Measurements from ENCODE around the gene ABL1. TPM values are rescaled to one million over a fixed set of nuclear protein-coding genes. Genes with fewer than 3 reads are reported as not detected.

Gene ABL1
- total RNA-seq, 1 experiment from 2014 or later: 9.9 TPM

DNA sequence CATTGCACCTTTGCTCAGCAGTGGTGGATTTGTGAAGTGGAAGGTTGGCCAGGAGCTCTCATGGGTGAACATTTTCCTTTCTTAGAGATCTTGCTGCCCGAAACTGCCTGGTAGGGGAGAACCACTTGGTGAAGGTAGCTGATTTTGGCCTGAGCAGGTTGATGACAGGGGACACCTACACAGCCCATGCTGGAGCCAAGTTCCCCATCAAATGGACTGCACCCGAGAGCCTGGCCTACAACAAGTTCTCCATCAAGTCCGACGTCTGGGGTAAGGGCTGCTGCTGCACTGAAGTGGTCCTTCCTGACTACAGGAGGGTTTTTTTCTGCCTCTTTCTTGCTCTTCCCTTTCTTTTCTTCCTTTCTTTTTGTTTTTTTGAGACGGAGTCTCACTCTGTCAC is 39.7 kb downstream of the ABL1 start:
- H3K9ac ChIP-seq (ENCODE audit: low read length): no peak overlapping the region
- H4K20me1 ChIP-seq (ENCODE audit: insufficient read depth, low read depth, low read length): no peaks in the 10 kb centered on the region
- H3K4me3 ChIP-seq (ENCODE audit: low read length): no peak overlapping the region
- no peak for DNase-seq
- no peaks in the 10 kb centered on the region for H3K9me3 ChIP-seq (ENCODE audit: low read length)
- peaks cover 7% of the 10 kb centered on the region; the same call in 1 of the 2 replicates for H3K36me3 ChIP-seq (ENCODE audit: insufficient read depth, low read length)
- no peaks in the 10 kb centered on the region for H3K9me2 ChIP-seq (replicated peaks; ENCODE audit: insufficient read depth, low read length)
- no peak overlapping the region for H2AFZ ChIP-seq (ENCODE audit: low read length)
- H3K79me2 ChIP-seq (ENCODE audit: low read length): no peaks in the 10 kb centered on the region
- H3K27ac ChIP-seq (ENCODE audit: low read length): no peak overlapping the region
- H3K4me2 ChIP-seq (ENCODE audit: low read depth, low read length, poor library complexity, severe bottlenecking): no peak overlapping the region
- H3K27me3 ChIP-seq (ENCODE audit: low read length): no peaks in the 10 kb centered on the region
- H3K4me1 ChIP-seq (ENCODE audit: low read length): no peaks in the 10 kb centered on the region

DNA sequence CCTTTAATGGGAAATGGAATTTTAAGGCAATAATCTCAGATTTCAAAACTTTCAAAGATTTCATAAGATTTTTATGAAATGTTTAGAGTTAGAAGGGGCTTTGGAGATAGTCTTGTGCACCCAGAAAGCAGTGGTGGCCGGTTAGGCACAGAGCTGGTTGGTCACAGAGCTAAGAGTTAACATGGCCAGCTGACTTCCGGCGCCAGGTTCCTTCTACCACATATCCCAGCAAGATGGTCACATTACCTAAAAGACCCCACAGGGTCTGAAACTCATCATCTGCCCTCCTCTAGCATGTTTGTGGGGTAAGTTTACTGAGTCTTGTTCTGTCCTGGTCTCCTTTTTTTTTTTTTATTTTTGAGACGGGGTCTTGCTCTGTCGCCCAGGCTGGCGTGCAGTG is 42.2 kb downstream of the ABL1 start:
- Histone ChIP-seq H3K9me3 (ENCODE audit: low read length) (no peaks in the 10 kb centered on the region), H3K4me3 (ENCODE audit: low read length) (no peak overlapping the region), H4K20me1 (ENCODE audit: insufficient read depth, low read depth, low read length) (no peaks in the 10 kb centered on the region), H3K9ac (ENCODE audit: low read length) (no peak overlapping the region), H3K9me2 (replicated peaks; ENCODE audit: insufficient read depth, low read length) (no peaks in the 10 kb centered on the region), H2AFZ (ENCODE audit: low read length) (no peak overlapping the region), H3K4me2 (ENCODE audit: low read depth, low read length, poor library complexity, severe bottlenecking) (no peak overlapping the region), H3K79me2 (ENCODE audit: low read length) (no peaks in the 10 kb centered on the region), H3K27me3 (ENCODE audit: low read length) (no peaks in the 10 kb centered on the region), H3K4me1 (ENCODE audit: low read length) (no peaks in the 10 kb centered on the region), H3K36me3 (ENCODE audit: insufficient read depth, low read length) (peaks cover 6% of the 10 kb centered on the region; the same call in 1 of the 2 replicates), H3K27ac (ENCODE audit: low read length) (no peak overlapping the region)
- no peak for DNase-seq

DNA sequence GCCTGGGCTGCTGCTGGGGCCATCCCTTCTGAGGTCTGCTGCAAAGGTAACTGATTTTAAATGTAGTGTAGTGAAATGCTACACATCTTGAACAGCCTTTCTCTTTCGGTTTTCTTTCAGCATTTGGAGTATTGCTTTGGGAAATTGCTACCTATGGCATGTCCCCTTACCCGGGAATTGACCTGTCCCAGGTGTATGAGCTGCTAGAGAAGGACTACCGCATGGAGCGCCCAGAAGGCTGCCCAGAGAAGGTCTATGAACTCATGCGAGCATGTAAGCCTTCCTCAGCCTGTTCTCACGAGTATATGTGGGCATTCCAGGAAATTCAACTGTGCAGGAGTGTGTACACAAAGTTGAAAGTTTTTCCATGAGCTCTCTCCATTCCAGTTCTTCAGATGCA is 43.2 kb downstream of the ABL1 start:
- H3K27me3 ChIP-seq (ENCODE audit: low read length): no peaks in the 10 kb centered on the region
- H3K4me2 ChIP-seq (ENCODE audit: low read depth, low read length, poor library complexity, severe bottlenecking): no peak overlapping the region
- no peak overlapping the region for H3K4me3 ChIP-seq (ENCODE audit: low read length)
- H3K9me3 ChIP-seq (ENCODE audit: low read length): no peaks in the 10 kb centered on the region
- H3K9me2 ChIP-seq (replicated peaks; ENCODE audit: insufficient read depth, low read length): no peaks in the 10 kb centered on the region
- DNase-seq: no peak
- H3K36me3 ChIP-seq (ENCODE audit: insufficient read depth, low read length): peaks cover 4% of the 10 kb centered on the region; the same call in 1 of the 2 replicates
- no peak overlapping the region for H3K9ac ChIP-seq (ENCODE audit: low read length)
- H3K79me2 ChIP-seq (ENCODE audit: low read length): no peaks in the 10 kb centered on the region
- no peak overlapping the region for H2AFZ ChIP-seq (ENCODE audit: low read length)
- no peak overlapping the region for H3K27ac ChIP-seq (ENCODE audit: low read length)
- no peaks in the 10 kb centered on the region for H3K4me1 ChIP-seq (ENCODE audit: low read length)
- H4K20me1 ChIP-seq (ENCODE audit: insufficient read depth, low read depth, low read length): no peaks in the 10 kb centered on the region

DNA sequence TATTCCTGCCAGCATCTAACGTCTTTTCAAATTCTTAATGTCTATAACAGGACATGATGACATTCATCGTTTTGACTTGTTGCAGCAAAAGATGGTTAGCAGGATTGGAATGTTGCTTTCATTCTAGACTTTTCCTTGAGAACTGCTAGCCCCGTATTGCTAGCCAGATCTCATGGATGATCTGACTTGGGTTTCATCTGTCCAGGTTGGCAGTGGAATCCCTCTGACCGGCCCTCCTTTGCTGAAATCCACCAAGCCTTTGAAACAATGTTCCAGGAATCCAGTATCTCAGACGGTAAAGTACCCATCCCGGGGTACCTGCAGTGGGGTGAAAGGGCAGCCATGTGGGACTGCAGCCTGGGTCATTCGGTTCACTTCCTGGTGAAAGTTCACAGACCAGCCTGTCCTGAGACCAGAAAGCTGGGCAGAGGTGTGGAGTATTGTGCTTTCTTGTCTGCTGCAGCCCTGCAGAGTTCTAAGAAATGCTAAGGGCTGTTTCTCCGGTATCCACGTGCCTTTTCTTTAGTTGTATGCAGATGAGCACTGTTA is 44.9 kb downstream of the ABL1 start:
- H3K4me2 ChIP-seq (ENCODE audit: low read depth, low read length, poor library complexity, severe bottlenecking): no peak overlapping the region
- no peak overlapping the region for H3K4me3 ChIP-seq (ENCODE audit: low read length)
- DNase-seq: no peak
- H3K9me3 ChIP-seq (ENCODE audit: low read length): no peaks in the 10 kb centered on the region
- H3K27me3 ChIP-seq (ENCODE audit: low read length): no peaks in the 10 kb centered on the region
- H3K36me3 ChIP-seq (ENCODE audit: insufficient read depth, low read length): peaks cover 4% of the 10 kb centered on the region; the same call in 1 of the 2 replicates
- H3K27ac ChIP-seq (ENCODE audit: low read length): no peak overlapping the region
- no peaks in the 10 kb centered on the region for H3K9me2 ChIP-seq (replicated peaks; ENCODE audit: insufficient read depth, low read length)
- H3K4me1 ChIP-seq (ENCODE audit: low read length): no peaks in the 10 kb centered on the region
- H4K20me1 ChIP-seq (ENCODE audit: insufficient read depth, low read depth, low read length): no peaks in the 10 kb centered on the region
- no peaks in the 10 kb centered on the region for H3K79me2 ChIP-seq (ENCODE audit: low read length)
- H3K9ac ChIP-seq (ENCODE audit: low read length): no peak overlapping the region
- H2AFZ ChIP-seq (ENCODE audit: low read length): no peak overlapping the region

DNA sequence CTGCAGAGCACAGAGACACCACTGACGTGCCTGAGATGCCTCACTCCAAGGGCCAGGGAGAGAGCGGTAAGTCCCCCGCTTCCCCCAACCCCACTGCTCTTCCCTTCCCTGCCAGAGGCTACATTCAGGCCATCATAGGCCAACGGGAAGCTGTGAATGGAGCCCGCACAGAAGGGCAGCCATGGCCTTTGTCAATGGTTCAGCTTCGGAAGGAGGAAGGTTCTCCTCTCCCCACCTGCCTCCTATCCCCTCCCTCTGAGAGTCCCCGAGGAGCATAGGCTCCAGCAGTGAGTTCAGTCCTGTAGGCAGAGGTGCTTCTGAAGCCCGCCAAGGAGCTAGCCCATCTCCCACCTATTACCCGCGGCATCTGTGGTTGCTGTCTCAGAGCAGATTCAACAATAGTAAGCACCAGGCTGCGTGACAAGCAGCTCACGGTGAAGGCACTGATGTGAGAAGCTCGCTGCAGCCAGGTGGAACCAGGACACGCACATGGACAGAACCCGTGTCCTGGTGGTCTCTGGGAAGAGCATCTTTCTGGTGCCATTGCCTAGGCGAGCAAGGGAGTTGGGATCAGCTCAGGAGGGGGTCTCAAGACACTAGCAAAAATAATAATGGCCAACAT is 45.7 kb downstream of the ABL1 start:
- peaks cover 4% of the 10 kb centered on the region; the same call in 1 of the 2 replicates for H3K36me3 ChIP-seq (ENCODE audit: insufficient read depth, low read length)
- H3K4me1 ChIP-seq (ENCODE audit: low read length): no peaks in the 10 kb centered on the region

DNA sequence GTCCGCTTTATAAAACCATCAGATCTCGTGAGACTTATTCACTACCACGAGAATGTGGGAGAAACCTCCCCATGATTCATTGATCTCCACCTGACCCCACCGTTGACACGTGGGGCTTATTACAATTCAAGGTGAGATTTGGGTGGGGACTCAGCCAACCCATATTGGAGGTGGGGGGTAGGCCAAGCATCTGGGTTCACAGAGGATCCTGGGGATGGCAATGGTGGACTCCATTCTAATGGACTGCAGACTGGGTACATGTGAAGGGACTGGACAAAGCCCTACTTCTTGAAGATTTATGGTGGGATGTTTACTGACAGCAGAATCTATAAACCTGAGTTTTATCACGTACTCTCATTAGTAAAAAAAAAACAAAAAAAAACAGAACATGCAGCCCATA is 46.5 kb downstream of the ABL1 start:
- DNase-seq: no peak
- Histone ChIP-seq H3K4me2 (ENCODE audit: low read depth, low read length, poor library complexity, severe bottlenecking) (no peak overlapping the region), H2AFZ (ENCODE audit: low read length) (no peak overlapping the region), H3K9me3 (ENCODE audit: low read length) (no peaks in the 10 kb centered on the region), H4K20me1 (ENCODE audit: insufficient read depth, low read depth, low read length) (no peaks in the 10 kb centered on the region), H3K36me3 (ENCODE audit: insufficient read depth, low read length) (peaks cover 4% of the 10 kb centered on the region; the same call in 1 of the 2 replicates), H3K79me2 (ENCODE audit: low read length) (no peaks in the 10 kb centered on the region), H3K27ac (ENCODE audit: low read length) (no peak overlapping the region), H3K9me2 (replicated peaks; ENCODE audit: insufficient read depth, low read length) (no peaks in the 10 kb centered on the region), H3K4me3 (ENCODE audit: low read length) (no peak overlapping the region), H3K9ac (ENCODE audit: low read length) (no peak overlapping the region), H3K27me3 (ENCODE audit: low read length) (no peaks in the 10 kb centered on the region), H3K4me1 (ENCODE audit: low read length) (no peaks in the 10 kb centered on the region)

More for the DNA sequence above, 45.7 kb downstream of the ABL1 start:
- DNase-seq: no peak
- Histone ChIP-seq H4K20me1 (ENCODE audit: insufficient read depth, low read depth, low read length) (no peaks in the 10 kb centered on the region), H3K4me2 (ENCODE audit: low read depth, low read length, poor library complexity, severe bottlenecking) (no peak overlapping the region), H3K9ac (ENCODE audit: low read length) (no peak overlapping the region), H3K4me3 (ENCODE audit: low read length) (no peak overlapping the region), H3K9me2 (replicated peaks; ENCODE audit: insufficient read depth, low read length) (no peaks in the 10 kb centered on the region), H3K9me3 (ENCODE audit: low read length) (no peaks in the 10 kb centered on the region), H3K79me2 (ENCODE audit: low read length) (no peaks in the 10 kb centered on the region), H2AFZ (ENCODE audit: low read length) (no peak overlapping the region), H3K27ac (ENCODE audit: low read length) (no peak overlapping the region), H3K27me3 (ENCODE audit: low read length) (no peaks in the 10 kb centered on the region)

DNA sequence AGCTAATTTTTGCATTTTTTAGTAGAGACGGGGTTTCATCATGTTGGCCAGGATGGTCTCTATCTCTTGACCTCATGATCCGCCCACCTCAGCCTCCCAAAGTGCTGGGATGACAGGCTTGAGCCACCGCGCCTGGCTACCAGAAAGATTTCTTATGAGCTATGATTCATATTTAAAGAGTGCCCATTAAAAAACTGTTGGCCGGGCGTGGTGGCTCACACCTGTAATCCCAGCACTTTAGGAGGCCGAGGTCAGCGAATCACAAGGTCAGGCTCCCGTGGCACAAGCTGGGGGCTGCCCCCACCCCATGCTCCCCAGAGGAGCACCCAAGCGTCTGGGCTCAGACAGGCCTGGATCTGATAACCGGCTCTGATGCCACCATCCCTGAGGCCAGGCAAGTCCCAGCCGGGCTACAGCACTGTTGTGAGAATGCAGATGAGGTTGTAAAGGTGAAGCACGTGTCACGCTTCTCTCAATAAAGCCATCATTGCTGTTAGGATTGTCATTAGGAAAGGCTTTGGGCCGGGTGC is 47.7 kb downstream of the ABL1 start:
- H3K9me3 ChIP-seq (ENCODE audit: low read length): no peaks in the 10 kb centered on the region
- no peaks in the 10 kb centered on the region for H3K4me1 ChIP-seq (ENCODE audit: low read length)
- no peak overlapping the region for H3K4me2 ChIP-seq (ENCODE audit: low read depth, low read length, poor library complexity, severe bottlenecking)
- no peak for DNase-seq
- no peaks in the 10 kb centered on the region for H3K9me2 ChIP-seq (replicated peaks; ENCODE audit: insufficient read depth, low read length)
- H3K27ac ChIP-seq (ENCODE audit: low read length): no peak overlapping the region
- H3K4me3 ChIP-seq (ENCODE audit: low read length): no peak overlapping the region
- no peaks in the 10 kb centered on the region for H3K27me3 ChIP-seq (ENCODE audit: low read length)
- no peaks in the 10 kb centered on the region for H3K79me2 ChIP-seq (ENCODE audit: low read length)
- H2AFZ ChIP-seq (ENCODE audit: low read length): no peak overlapping the region
- H4K20me1 ChIP-seq (ENCODE audit: insufficient read depth, low read depth, low read length): no peaks in the 10 kb centered on the region
- no peak overlapping the region for H3K9ac ChIP-seq (ENCODE audit: low read length)
- H3K36me3 ChIP-seq (ENCODE audit: insufficient read depth, low read length): peaks cover 4% of the 10 kb centered on the region; the same call in 1 of the 2 replicates

DNA sequence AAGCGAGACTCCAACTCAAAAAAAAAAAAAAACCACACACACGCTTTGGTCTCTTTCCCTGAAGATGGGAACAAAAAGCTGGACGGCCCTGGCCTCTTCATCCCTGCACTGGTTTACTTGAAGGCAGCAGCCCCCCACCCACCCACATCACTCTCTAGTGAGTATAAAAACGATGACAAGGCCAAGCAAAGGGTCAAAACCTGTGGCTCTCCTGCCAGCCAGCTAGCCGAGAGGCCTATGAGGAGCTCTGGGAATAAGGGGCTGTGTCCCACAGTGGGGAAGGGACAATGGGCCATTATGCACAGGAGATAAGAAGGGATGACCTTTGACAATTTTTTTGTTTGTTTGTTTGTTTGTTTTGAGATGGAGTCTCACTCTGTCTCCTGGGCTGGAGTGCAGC is 48.4 kb downstream of the ABL1 start:
- DNase-seq: no peak
- Histone ChIP-seq H3K9me2 (replicated peaks; ENCODE audit: insufficient read depth, low read length) (no peaks in the 10 kb centered on the region), H3K27me3 (ENCODE audit: low read length) (no peaks in the 10 kb centered on the region), H2AFZ (ENCODE audit: low read length) (no peak overlapping the region), H3K79me2 (ENCODE audit: low read length) (no peaks in the 10 kb centered on the region), H3K4me2 (ENCODE audit: low read depth, low read length, poor library complexity, severe bottlenecking) (no peak overlapping the region), H3K9me3 (ENCODE audit: low read length) (no peaks in the 10 kb centered on the region), H3K27ac (ENCODE audit: low read length) (no peak overlapping the region), H3K4me3 (ENCODE audit: low read length) (no peak overlapping the region), H3K4me1 (ENCODE audit: low read length) (no peaks in the 10 kb centered on the region), H4K20me1 (ENCODE audit: insufficient read depth, low read depth, low read length) (no peaks in the 10 kb centered on the region), H3K9ac (ENCODE audit: low read length) (no peak overlapping the region), H3K36me3 (ENCODE audit: insufficient read depth, low read length) (peaks cover under 1% of the 10 kb centered on the region; the same call in 1 of the 2 replicates)
